Neural progenitor cell (in vitro differentiated cells): ENCODE measurements around the gene BCL7B. TPM values are rescaled to one million over a fixed set of nuclear protein-coding genes. Genes with fewer than 3 reads are reported as not detected.

Source experiments
- DNase-seq: peaks from one replicate; pipeline ENCODE4 v3.0.0-alpha.2; 2016; ENCODE audit warnings: low spot score
- H2AFZ ChIP-seq: fragments of 200-600 bp; sonication (generic); replicated peaks from 2 replicates; pipeline ENCODE4 v1.6.1; 2016; ENCODE audit warnings: antibody characterized with exemption
- H3F3A ChIP-seq: fragments of 200-600 bp; sonication (generic); 2 replicates; pipeline ENCODE4 v1.6.1; 2016; ENCODE audit warnings: antibody characterized with exemption, low read depth
- H3K27ac ChIP-seq: fragments of 200-600 bp; sonication (generic); 2 replicates; pipeline ENCODE4 v1.5.1; 2016; ENCODE audit warnings: mild to moderate bottlenecking
- H3K27me3 ChIP-seq: fragments of 200-600 bp; sonication (generic); 2 replicates; pipeline ENCODE4 v1.6.1; 2016; ENCODE audit warnings: mild to moderate bottlenecking, moderate library complexity
- H3K36me3 ChIP-seq: fragments of 200-600 bp; sonication (generic); 2 replicates; pipeline ENCODE4 v1.5.1; 2016
- H3K4me1 ChIP-seq: fragments of 200-600 bp; sonication (generic); 2 replicates; pipeline ENCODE4 v1.6.1; 2016; ENCODE audit warnings: mixed run types
- H3K4me2 ChIP-seq: fragments of 200-600 bp; sonication (generic); 2 replicates; pipeline ENCODE4 v1.6.1; 2016
- H3K4me3 ChIP-seq: fragments of 200-600 bp; sonication (generic); 2 replicates; pipeline ENCODE4 v1.5.1; 2016
- H3K79me2 ChIP-seq: fragments of 200-600 bp; sonication (generic); 2 replicates; pipeline ENCODE4 v1.6.1; 2016; ENCODE audit warnings: low read depth
- H3K9ac ChIP-seq: fragments of 200-600 bp; sonication (generic); 2 replicates; pipeline ENCODE4 v1.6.1; 2016
- H3K9me3 ChIP-seq: fragments of 200-600 bp; sonication (generic); 2 replicates; pipeline ENCODE4 v1.5.1; 2016; ENCODE audit warnings: low read depth
- H4K20me1 ChIP-seq: fragments of 200-600 bp; sonication (generic); 2 replicates; pipeline ENCODE4 v1.6.1; 2016; ENCODE audit warnings: low read depth
- H3K27ac Mint-ChIP-seq: 3 replicates; pipeline ENCODE4 v1.8.0; 2021; ENCODE audit warnings: mixed read lengths
- H3K27me3 Mint-ChIP-seq: 2 replicates; pipeline ENCODE4 v1.8.0; 2022; ENCODE audit warnings: low read depth, mild to moderate bottlenecking, inconsistent platforms, moderate library complexity, mixed read lengths; ENCODE audit not compliant: insufficient read depth
- H3K36me3 Mint-ChIP-seq: 3 replicates; pipeline ENCODE4 v1.8.0; 2021; ENCODE audit warnings: mixed read lengths
- H3K4me1 Mint-ChIP-seq: 3 replicates; pipeline ENCODE4 v1.8.0; 2021; ENCODE audit warnings: mixed read lengths
- H3K4me3 Mint-ChIP-seq: 3 replicates; pipeline ENCODE4 v1.8.0; 2021; ENCODE audit warnings: mild to moderate bottlenecking, moderate library complexity, mixed read lengths
- H3K9me3 Mint-ChIP-seq: 3 replicates; pipeline ENCODE4 v1.8.0; 2020; ENCODE audit warnings: mixed read lengths
- CTCF ChIP-seq: fragments of 200-600 bp; sonication (generic); IDR thresholded peaks from 2 replicates; pipeline ENCODE4 v1.5.1; 2017; ENCODE audit warnings: antibody characterized with exemption, mild to moderate bottlenecking
- EZH2 ChIP-seq: fragments of 200-600 bp; sonication (generic); IDR thresholded peaks from 2 replicates; pipeline ENCODE4 v1.6.1; 2017; ENCODE audit warnings: antibody characterized with exemption, mild to moderate bottlenecking, moderate library complexity
- EZH2phosphoT487 ChIP-seq: fragments of 200-600 bp; sonication (generic); IDR thresholded peaks from 2 replicates; pipeline ENCODE4 v1.6.1; 2017; ENCODE audit warnings: antibody characterized with exemption
- total RNA-seq: library from RNA; depleted of rRNA; stranded (reverse); fragments of >200 nt; gene quantifications from 2 replicates; pipeline ENCODE4 v1.2.3, GENCODE V29; 2015; ENCODE audit warnings: low replicate concordance

The BCL7B gene
- total RNA-seq, 1 donor from 2014 or later, result 10.4 TPM

DNA sequence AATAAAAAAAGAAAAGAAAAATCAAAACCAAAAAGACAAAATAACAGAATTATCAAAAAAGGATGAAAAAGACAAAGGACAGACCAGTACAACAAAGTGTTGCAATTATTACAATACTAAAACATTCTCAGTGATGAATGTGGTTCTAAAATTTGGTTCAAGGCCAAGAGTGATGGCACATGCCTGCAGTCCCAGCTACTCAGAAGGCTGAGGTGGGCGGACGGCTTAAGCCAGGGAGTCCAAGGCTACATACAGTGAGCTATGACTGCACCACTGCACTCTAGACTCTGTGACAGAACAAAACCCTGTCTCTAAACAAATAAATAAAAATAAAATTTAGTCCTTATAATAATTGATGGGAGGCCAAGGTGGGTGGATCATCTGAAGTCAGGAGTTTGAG is 49.9 kb downstream of the BCL7B start:
- H3K27me3 ChIP-seq, result no peaks in the 10 kb centered on the region
- no peaks in the 10 kb centered on the region for H3K4me1 ChIP-seq
- H3K27ac ChIP-seq, result no peak overlapping the region
- peaks cover 42% of the 10 kb centered on the region for H3K36me3 Mint-ChIP-seq
- H3K27ac Mint-ChIP-seq, result no peak overlapping the region
- no peaks in the 10 kb centered on the region for H3K9me3 Mint-ChIP-seq
- H3K4me3 Mint-ChIP-seq, result no peak overlapping the region
- H3F3A ChIP-seq, result peaks cover 5% of the 10 kb centered on the region
- DNase-seq, result no peak
- H3K4me3 ChIP-seq, result no peak overlapping the region
- TF ChIP-seq CTCF (no peak), EZH2 (no peak), EZH2phosphoT487 (no peak)
- peaks cover 98% of the 10 kb centered on the region for H3K79me2 ChIP-seq
- H2AFZ ChIP-seq, result no peak overlapping the region
- H3K4me2 ChIP-seq, result no peak overlapping the region
- H3K9ac ChIP-seq, result no peak overlapping the region
- no peaks in the 10 kb centered on the region for H3K27me3 Mint-ChIP-seq
- no peaks in the 10 kb centered on the region for H3K9me3 ChIP-seq
- H3K4me1 Mint-ChIP-seq, result no peaks in the 10 kb centered on the region
- peaks cover 24% of the 10 kb centered on the region for H3K36me3 ChIP-seq
- peaks cover 80% of the 10 kb centered on the region for H4K20me1 ChIP-seq

DNA sequence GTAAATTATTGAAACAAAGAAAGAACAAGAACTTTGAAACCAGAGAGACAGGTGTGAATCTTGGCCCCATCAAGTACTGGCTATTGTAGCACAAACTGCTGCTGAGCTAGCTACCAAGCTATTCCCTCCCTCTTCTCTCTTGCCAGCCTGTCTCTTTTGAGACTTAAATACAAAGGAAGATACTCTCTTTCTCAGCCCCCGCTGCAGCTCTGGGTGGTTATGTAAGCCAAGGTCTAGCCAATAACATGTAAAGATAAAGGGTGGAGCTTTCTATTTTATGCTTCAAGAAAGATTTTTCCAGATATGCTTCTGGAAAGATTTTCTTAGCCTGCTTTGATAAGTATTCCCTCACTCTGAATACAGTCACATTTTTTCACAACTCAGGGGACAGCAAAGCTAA is 52.6 kb downstream of the BCL7B start:
- Histone ChIP-seq H3K36me3 (peaks cover 20% of the 10 kb centered on the region), H3K79me2 (peaks cover 95% of the 10 kb centered on the region), H3K4me3 (no peak overlapping the region), H3K4me1 (no peaks in the 10 kb centered on the region), H4K20me1 (peaks cover 80% of the 10 kb centered on the region), H3K27ac (no peak overlapping the region), H3K9me3 (no peaks in the 10 kb centered on the region), H3F3A (peaks cover 5% of the 10 kb centered on the region), H3K4me2 (no peak overlapping the region), H3K9ac (no peak overlapping the region), H2AFZ (no peak overlapping the region), H3K27me3 (no peaks in the 10 kb centered on the region)
- Mint-ChIP-seq H3K36me3 (peaks cover 44% of the 10 kb centered on the region), H3K4me3 (no peak overlapping the region), H3K27ac (no peak overlapping the region), H3K4me1 (no peaks in the 10 kb centered on the region), H3K9me3 (no peaks in the 10 kb centered on the region), H3K27me3 (no peaks in the 10 kb centered on the region)
- TF ChIP-seq EZH2phosphoT487, result no peak
- TF ChIP-seq EZH2, result no peak
- TF ChIP-seq CTCF, result no peak
- DNase-seq, result no peak

- TF ChIP-seq CTCF (no peak), EZH2phosphoT487 (no peak), EZH2 (no peak)
- Mint-ChIP-seq H3K4me1 (no peaks in the 10 kb centered on the region), H3K9me3 (no peaks in the 10 kb centered on the region), H3K27me3 (no peaks in the 10 kb centered on the region), H3K27ac (no peak overlapping the region), H3K36me3 (peaks cover 45% of the 10 kb centered on the region), H3K4me3 (no peak overlapping the region)
- Histone ChIP-seq H3F3A (peaks cover 5% of the 10 kb centered on the region), H2AFZ (no peak overlapping the region), H3K4me1 (no peaks in the 10 kb centered on the region), H3K4me3 (no peak overlapping the region), H4K20me1 (peaks cover 81% of the 10 kb centered on the region), H3K9me3 (no peaks in the 10 kb centered on the region), H3K4me2 (no peak overlapping the region), H3K27ac (no peak overlapping the region), H3K79me2 (peaks cover 95% of the 10 kb centered on the region), H3K27me3 (no peaks in the 10 kb centered on the region), H3K36me3 (peaks cover 21% of the 10 kb centered on the region), H3K9ac (no peak overlapping the region)
- no peak for DNase-seq
These were observed 53.5 kb downstream of the BCL7B start for GRCh38 chr7:73504017-73504416.
